Measurements from ENCODE around the gene THTPA.

The THTPA gene

GRCh38 chr14:23544511-23545447 lies 11.3 kb upstream of the THTPA start:
- DNase-seq (ENCODE audit: low read depth): no peak
- no peak for TF ChIP-seq CTCF (IDR thresholded peaks at IDR 0.05; ENCODE audit: low read depth, low read length, missing control alignments)
- in situ Hi-C loops (cut with HindIII; ENCODE audit: low sequenced_read_pairs): no loop called here
- H3K4me3 ChIP-seq (ENCODE audit: low read depth, low read length): no peak overlapping the region

GRCh38 chr14:23545740-23546365 lies 10.2 kb upstream of the THTPA start:
- no peak for DNase-seq (ENCODE audit: low read depth)
- in situ Hi-C loops (cut with HindIII; ENCODE audit: low sequenced_read_pairs): no loop called here
- TF ChIP-seq CTCF (IDR thresholded peaks at IDR 0.05; ENCODE audit: low read depth, low read length, missing control alignments): no peak
- H3K4me3 ChIP-seq (ENCODE audit: low read depth, low read length): no peak overlapping the region

GRCh38 chr14:23546450-23547035 lies 9.5 kb upstream of the THTPA start:
- H3K4me3 ChIP-seq (ENCODE audit: low read depth, low read length): no peak overlapping the region
- in situ Hi-C loops (cut with HindIII; ENCODE audit: low sequenced_read_pairs): no loop called here
- DNase-seq (ENCODE audit: low read depth): no peak
- no peak for TF ChIP-seq CTCF (IDR thresholded peaks at IDR 0.05; ENCODE audit: low read depth, low read length, missing control alignments)

GRCh38 chr14:23547924-23548323 lies 8.1 kb upstream of the THTPA start:
- H3K4me3 ChIP-seq (ENCODE audit: low read depth, low read length): no peak overlapping the region
- no peak for TF ChIP-seq CTCF (IDR thresholded peaks at IDR 0.05; ENCODE audit: low read depth, low read length, missing control alignments)
- in situ Hi-C loops (cut with HindIII; ENCODE audit: low sequenced_read_pairs): no loop called here
- no peak for DNase-seq (ENCODE audit: low read depth)

- in situ Hi-C loops (cut with HindIII; ENCODE audit: low sequenced_read_pairs): no loop called here
- TF ChIP-seq CTCF (IDR thresholded peaks at IDR 0.05; ENCODE audit: low read depth, low read length, missing control alignments): no peak
- H3K4me3 ChIP-seq (ENCODE audit: low read depth, low read length): no peak overlapping the region
- DNase-seq (ENCODE audit: low read depth): no peak
Observed at GRCh38 chr14:23548351-23549318, 7.4 kb upstream of the THTPA start.

Measured in astrocyte of the cerebellum (primary cell).